Measurements from ENCODE around the gene INPP4B. TPM values are rescaled to one million over a fixed set of nuclear protein-coding genes. Genes with fewer than 3 reads are reported as not detected.
A peak's percentile ranks its signal among the peaks of the same experiment; 100 is the strongest.

INPP4B gene
- polyA plus RNA-seq, 1 experiment: 18.1 TPM

DNA sequence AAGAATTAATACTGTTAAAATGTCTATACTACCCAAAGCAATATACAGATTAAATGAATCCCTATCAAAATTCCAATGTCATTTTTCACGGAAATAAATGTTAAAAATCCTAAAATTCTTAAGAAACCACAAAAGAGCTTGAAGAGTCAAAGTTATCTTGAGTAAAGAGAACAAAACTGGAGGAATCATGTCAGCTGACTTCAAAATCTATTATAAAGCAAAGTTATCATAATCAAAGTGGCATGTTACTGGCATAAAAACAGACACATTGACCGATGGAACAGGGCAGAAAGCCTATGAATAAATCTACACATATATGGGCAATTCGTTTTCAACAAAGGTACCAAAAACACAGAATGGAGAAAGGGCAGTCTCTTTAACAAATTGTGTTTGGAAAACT lies 579.0 kb downstream of the INPP4B start:
- TF ChIP-seq, protein P1, sequence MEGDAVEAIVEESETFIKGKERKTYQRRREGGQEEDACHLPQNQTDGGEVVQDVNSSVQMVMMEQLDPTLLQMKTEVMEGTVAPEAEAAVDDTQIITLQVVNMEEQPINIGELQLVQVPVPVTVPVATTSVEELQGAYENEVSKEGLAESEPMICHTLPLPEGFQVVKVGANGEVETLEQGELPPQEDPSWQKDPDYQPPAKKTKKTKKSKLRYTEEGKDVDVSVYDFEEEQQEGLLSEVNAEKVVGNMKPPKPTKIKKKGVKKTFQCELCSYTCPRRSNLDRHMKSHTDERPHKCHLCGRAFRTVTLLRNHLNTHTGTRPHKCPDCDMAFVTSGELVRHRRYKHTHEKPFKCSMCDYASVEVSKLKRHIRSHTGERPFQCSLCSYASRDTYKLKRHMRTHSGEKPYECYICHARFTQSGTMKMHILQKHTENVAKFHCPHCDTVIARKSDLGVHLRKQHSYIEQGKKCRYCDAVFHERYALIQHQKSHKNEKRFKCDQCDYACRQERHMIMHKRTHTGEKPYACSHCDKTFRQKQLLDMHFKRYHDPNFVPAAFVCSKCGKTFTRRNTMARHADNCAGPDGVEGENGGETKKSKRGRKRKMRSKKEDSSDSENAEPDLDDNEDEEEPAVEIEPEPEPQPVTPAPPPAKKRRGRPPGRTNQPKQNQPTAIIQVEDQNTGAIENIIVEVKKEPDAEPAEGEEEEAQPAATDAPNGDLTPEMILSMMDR (IDR thresholded peaks at IDR 0.05; ENCODE audit: insufficient read depth, low read depth, low read length): no peak
- Histone ChIP-seq H3K4me3 (ENCODE audit: low read depth, low read length) (no peak overlapping the region), H3K27me3 (ENCODE audit: control insufficient read depth, insufficient read depth, low read length) (no peaks in the 10 kb centered on the region), H3K36me3 (ENCODE audit: control insufficient read depth, insufficient read depth, low read length) (no peaks in the 10 kb centered on the region)
- CTCF ChIA-PET: interaction anchor here (0.9 kb wide), 1 partner anchor 10 kb away, joined by 3 read pairs; no protein-coding TSS in a partner anchor
- POLR2A ChIA-PET: no interaction called here
- no peak for DNase-seq (ENCODE audit: low read depth)

DNA sequence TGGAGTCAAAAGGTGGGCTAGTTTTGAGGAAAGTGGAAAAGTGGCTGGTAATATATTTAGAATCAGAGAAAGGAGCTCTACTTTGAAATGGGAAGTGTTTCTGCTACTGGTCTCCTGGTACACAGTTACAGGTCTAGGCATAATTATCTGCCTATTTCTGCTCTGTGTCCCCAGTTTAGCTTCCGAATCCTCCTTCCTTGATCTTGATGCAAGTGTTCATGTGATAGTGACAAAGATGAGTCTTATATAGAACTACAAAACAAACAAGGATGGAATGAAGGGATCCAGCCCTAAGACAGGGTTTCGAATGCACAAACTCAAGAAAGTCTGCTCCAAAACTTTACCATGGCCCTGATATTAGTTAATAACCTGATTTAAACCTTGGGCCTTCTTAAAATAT lies 580.2 kb downstream of the INPP4B start:
- ChIA-PET POLR2A (no interaction called here), CTCF (no interaction called here)
- no peak overlapping the region for H3K4me3 ChIP-seq (ENCODE audit: low read depth, low read length)
- H3K27me3 ChIP-seq (ENCODE audit: control insufficient read depth, insufficient read depth, low read length): no peaks in the 10 kb centered on the region
- H3K36me3 ChIP-seq (ENCODE audit: control insufficient read depth, insufficient read depth, low read length): no peaks in the 10 kb centered on the region
- TF ChIP-seq, protein P1 (IDR thresholded peaks at IDR 0.05; ENCODE audit: insufficient read depth, low read depth, low read length): no peak
- DNase-seq (ENCODE audit: low read depth): no peak

DNA sequence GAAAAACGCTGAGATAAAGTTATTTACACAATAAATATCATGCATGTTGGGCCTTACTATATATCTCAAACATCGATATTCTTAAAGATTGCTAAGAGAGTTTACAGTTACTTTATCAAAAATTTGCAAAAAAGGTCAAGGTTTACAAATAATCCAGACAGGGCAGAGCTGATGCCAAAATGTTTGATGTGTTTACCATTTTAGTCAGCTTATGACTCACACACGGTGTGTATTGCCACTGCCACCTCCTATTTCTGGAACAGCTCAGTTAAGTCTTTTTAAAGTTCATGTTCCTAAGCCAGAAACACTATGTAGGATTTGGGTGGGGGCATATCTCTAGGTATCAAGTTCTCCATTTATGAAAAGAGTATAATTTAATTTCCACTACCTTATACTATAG lies 580.6 kb downstream of the INPP4B start:
- TF ChIP-seq, protein P1 (IDR thresholded peaks at IDR 0.05; ENCODE audit: insufficient read depth, low read depth, low read length): no peak
- ChIA-PET CTCF (interaction anchor here (0.8 kb wide), 1 partner anchor 82 kb away, joined by 3 read pairs; no protein-coding TSS in a partner anchor), POLR2A (interaction anchor here (0.7 kb wide), 1 partner anchor 12 kb away, joined by 4 read pairs; no protein-coding TSS in a partner anchor)
- Histone ChIP-seq H3K36me3 (ENCODE audit: control insufficient read depth, insufficient read depth, low read length) (no peaks in the 10 kb centered on the region), H3K4me3 (ENCODE audit: low read depth, low read length) (no peak overlapping the region), H3K27me3 (ENCODE audit: control insufficient read depth, insufficient read depth, low read length) (no peaks in the 10 kb centered on the region)
- DNase-seq (ENCODE audit: low read depth): peak; percentile 11

- DNase-seq (ENCODE audit: low read depth): peak; percentile 27
- POLR2A ChIA-PET: interaction anchor here (0.7 kb wide), 1 partner anchor 13 kb away, joined by 4 read pairs; no protein-coding TSS in a partner anchor
Measured at GRCh38 chr4:142264961-142265360, 581.1 kb downstream of the INPP4B start.

DNA sequence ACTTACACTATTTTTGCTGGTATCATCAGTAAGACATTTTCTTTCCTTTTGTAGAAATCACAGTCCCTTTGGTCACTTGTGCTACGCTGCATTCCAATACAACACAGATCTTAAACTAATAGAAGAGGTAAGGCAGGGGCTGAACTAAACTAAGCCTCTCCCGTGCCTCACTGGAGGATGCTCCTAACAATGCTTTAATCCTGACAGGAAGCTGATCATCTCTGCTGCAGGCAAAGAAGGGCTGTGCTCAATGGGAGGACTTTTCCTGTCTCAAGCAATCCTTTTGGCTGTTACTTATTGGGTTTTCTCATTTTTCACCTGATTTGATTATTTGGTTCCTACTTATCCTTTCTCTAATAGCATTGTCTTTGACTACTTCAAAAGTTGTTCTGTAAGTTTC lies 583.1 kb downstream of the INPP4B start:
- CTCF ChIA-PET: no interaction called here
- no peaks in the 10 kb centered on the region for H3K36me3 ChIP-seq (ENCODE audit: control insufficient read depth, insufficient read depth, low read length)
- POLR2A ChIA-PET: no interaction called here
- H3K4me3 ChIP-seq (ENCODE audit: low read depth, low read length): no peak overlapping the region
- TF ChIP-seq, protein P1 (IDR thresholded peaks at IDR 0.05; ENCODE audit: insufficient read depth, low read depth, low read length): no peak
- no peak for DNase-seq (ENCODE audit: low read depth)
- no peaks in the 10 kb centered on the region for H3K27me3 ChIP-seq (ENCODE audit: control insufficient read depth, insufficient read depth, low read length)

More at GRCh38 chr4:142264961-142265360, 581.1 kb downstream of the INPP4B start:
- Histone ChIP-seq H3K4me3 (ENCODE audit: low read depth, low read length) (no peak overlapping the region), H3K27me3 (ENCODE audit: control insufficient read depth, insufficient read depth, low read length) (no peaks in the 10 kb centered on the region), H3K36me3 (ENCODE audit: control insufficient read depth, insufficient read depth, low read length) (no peaks in the 10 kb centered on the region)
- CTCF ChIA-PET: interaction anchor here (0.8 kb wide), 1 partner anchor 82 kb away, joined by 3 read pairs; no protein-coding TSS in a partner anchor
- TF ChIP-seq, protein P1 (IDR thresholded peaks at IDR 0.05; ENCODE audit: insufficient read depth, low read depth, low read length): no peak
